Keratinocyte (primary cell): ENCODE measurements around the gene TSPEAR. TPM values are rescaled to one million over a fixed set of nuclear protein-coding genes. Genes with fewer than 3 reads are reported as not detected.
"Not testable (repeated sequence)": the region's sequence is repeated elsewhere in the genome, so short reads cannot be mapped to it uniquely, and the experiment has no call there.

Experiments
- DNase-seq: peaks from one replicate; pipeline ENCODE4 v3.0.0-alpha.2; 2011; ENCODE audit warnings: low read depth, missing footprints, low spot score
- FAIRE-seq: peaks from 2 replicates; lab custom pipeline; 2011; peaks lifted over from hg19 to GRCh38; lab: Jason Lieb, UNC
- H2AFZ ChIP-seq: 2 replicates; pipeline ENCODE4 v1.6.0; 2012; ENCODE audit warnings: low read length, control low read depth, inconsistent platforms; ENCODE audit not compliant: control insufficient read depth
- H3K27ac ChIP-seq: 2 replicates; pipeline ENCODE4 v1.5.1; 2011; ENCODE audit warnings: low read length; ENCODE audit not compliant: control insufficient read depth, insufficient read depth
- H3K27me3 ChIP-seq: 3 replicates; pipeline ENCODE4 v1.6.0; 2011; ENCODE audit warnings: low read length; ENCODE audit not compliant: control insufficient read depth, insufficient read depth; ENCODE audit errors: extremely low read depth
- H3K36me3 ChIP-seq, 2 experiments: 2 replicates in 1 of 2; 3 replicates in 1 of 2; pipeline ENCODE4 v1.5.1; 2011; ENCODE audit warnings: low read length in 2 of 2, mild to moderate bottlenecking in 1 of 2; ENCODE audit not compliant: control insufficient read depth in 2 of 2, insufficient read depth in 2 of 2; ENCODE audit errors: extremely low read depth in 1 of 2
- H3K4me1 ChIP-seq: 3 replicates; pipeline ENCODE4 v1.5.1; 2011; ENCODE audit warnings: low read length; ENCODE audit not compliant: control insufficient read depth, insufficient read depth; ENCODE audit errors: extremely low read depth
- H3K4me2 ChIP-seq: 3 replicates; pipeline ENCODE4 v1.6.0; 2011; ENCODE audit warnings: low read depth, low read length; ENCODE audit not compliant: control insufficient read depth, insufficient read depth; ENCODE audit errors: extremely low read depth
- H3K4me3 ChIP-seq, 3 experiments: fragments of 200-600 bp in 1 of 3; sonication (generic) in 1 of 3; 2 replicates in 2 of 3; 3 replicates in 1 of 3; pipeline ENCODE4 v1.5.1; 2011 to 2016; ENCODE audit warnings: low read length in 3 of 3, mild to moderate bottlenecking in 3 of 3, control low read depth in 2 of 3, inconsistent platforms in 1 of 3, low read depth in 1 of 3, mixed read lengths in 1 of 3, mixed run types in 1 of 3, moderate library complexity in 1 of 3; ENCODE audit not compliant: control insufficient read depth in 2 of 3, insufficient read depth in 2 of 3; ENCODE audit errors: extremely low read depth in 1 of 3
- H3K79me2 ChIP-seq: 2 replicates; pipeline ENCODE4 v1.6.0; 2012; ENCODE audit warnings: low read length; ENCODE audit not compliant: control insufficient read depth, insufficient read depth
- H3K9ac ChIP-seq: 3 replicates; pipeline ENCODE4 v1.6.0; 2011; ENCODE audit warnings: low read length; ENCODE audit not compliant: control insufficient read depth, insufficient read depth; ENCODE audit errors: extremely low read depth
- H3K9me1 ChIP-seq: 3 replicates; pipeline ENCODE4 v1.6.0; 2011; ENCODE audit warnings: low read length; ENCODE audit not compliant: control insufficient read depth, insufficient read depth; ENCODE audit errors: extremely low read depth
- H3K9me3 ChIP-seq: 2 replicates; pipeline ENCODE4 v1.5.1; 2012; ENCODE audit warnings: low read depth, low read length; ENCODE audit not compliant: control insufficient read depth
- H4K20me1 ChIP-seq: 3 replicates; pipeline ENCODE4 v1.6.0; 2011; ENCODE audit warnings: low read length; ENCODE audit not compliant: control insufficient read depth, insufficient read depth; ENCODE audit errors: extremely low read depth
- EZH2 ChIP-seq: IDR thresholded peaks from one replicate; pipeline ENCODE4 v1.6.1; 2012; ENCODE audit warnings: inconsistent platforms, mild to moderate bottlenecking, low read length, moderate library complexity
- dilution Hi-C: fragments of 300-500 bp; cut with MboI; formaldehyde crosslinking; loops from one replicate; pipeline ENCODE4 v1.7.0; 2020; ENCODE audit warnings: low sequenced_read_pairs; ENCODE audit not compliant: extremely low pct_ligation_motif_present
- polyA plus RNA-seq, 5 experiments: library from polyadenylated mRNA; depleted of rRNA in 3 of 5; stranded (reverse) in 3 of 5; stranded (forward) in 1 of 5; unstranded in 1 of 5; fragments of >200 nt; gene quantifications; 1 replicate in 1 of 5; 2 replicates in 3 of 5; 3 replicates in 1 of 5; pipeline versions ENCODE4 v1.2.1 to v1.2.3, GENCODE V29; 2011 to 2012; ENCODE audit warnings: missing spikeins in 2 of 5, low read depth in 1 of 5, low replicate concordance in 1 of 5
- TF ChIP-seq, protein P1 (sequence below), 3 experiments: IDR thresholded peaks in 1 of 3; conservative IDR thresholded peaks in 1 of 3; optimal IDR thresholded peaks in 1 of 3; 2 replicates in 2 of 3; 3 replicates in 1 of 3; pipeline versions ENCODE3 to v1.5.1; 2011; ENCODE audit warnings: low read length in 3 of 3, mild to moderate bottlenecking in 3 of 3, moderate library complexity in 2 of 3, control low read depth in 1 of 3, inconsistent platforms in 1 of 3; ENCODE audit not compliant: insufficient read depth in 2 of 3; ENCODE audit errors: extremely low read depth in 1 of 3

Gene TSPEAR
- polyA plus RNA-seq, 1 donor (not counting 4 experiments of a cell fraction or from before 2014, with no cell fraction given) = 0.12 TPM

DNA sequence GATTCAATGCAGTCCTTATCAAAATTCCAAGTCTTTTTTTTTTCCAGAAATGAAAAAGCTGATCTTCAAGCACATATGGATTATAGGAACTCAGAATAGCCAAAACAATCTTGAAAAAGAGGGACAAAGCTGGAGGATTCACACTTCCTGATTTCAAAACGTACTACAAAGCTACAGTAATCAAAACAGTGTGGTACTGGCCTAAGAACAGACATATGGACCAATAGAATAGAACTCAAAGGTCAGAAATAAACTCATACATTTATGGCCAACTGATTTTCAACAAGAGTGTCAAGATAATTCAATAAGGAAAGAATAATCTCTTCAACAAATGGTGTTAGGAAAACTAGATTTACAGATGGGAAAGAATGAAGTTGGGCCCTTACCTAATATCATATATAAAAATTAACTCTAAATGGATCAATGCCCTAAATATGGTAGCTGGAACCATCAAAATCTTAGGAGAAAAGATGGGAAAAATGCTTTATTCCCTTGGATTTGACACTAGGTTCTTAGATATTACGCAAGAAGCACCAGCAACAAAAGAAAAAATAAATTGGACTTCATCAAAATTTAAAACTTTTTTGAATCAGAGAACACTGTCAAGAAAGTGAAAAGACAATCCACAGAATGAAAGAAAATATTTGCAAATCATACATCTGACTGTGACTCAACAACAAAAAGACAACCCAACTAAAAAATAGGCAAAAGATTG is 18.4 kb downstream of the TSPEAR start:
- no peak overlapping the region for H3K9ac ChIP-seq
- no peaks in the 10 kb centered on the region for H3K79me2 ChIP-seq
- H2AFZ ChIP-seq = no peak overlapping the region
- FAIRE-seq (no peak), DNase-seq (no peak)
- no peak overlapping the region for H3K4me2 ChIP-seq
- dilution Hi-C loops = no loop called here
- H3K27ac ChIP-seq = no peak overlapping the region
- H3K36me3 ChIP-seq = no peaks in the 10 kb centered on the region
- H3K9me1 ChIP-seq = no peaks in the 10 kb centered on the region
- H4K20me1 ChIP-seq = no peaks in the 10 kb centered on the region
- TF ChIP-seq, protein P1, sequence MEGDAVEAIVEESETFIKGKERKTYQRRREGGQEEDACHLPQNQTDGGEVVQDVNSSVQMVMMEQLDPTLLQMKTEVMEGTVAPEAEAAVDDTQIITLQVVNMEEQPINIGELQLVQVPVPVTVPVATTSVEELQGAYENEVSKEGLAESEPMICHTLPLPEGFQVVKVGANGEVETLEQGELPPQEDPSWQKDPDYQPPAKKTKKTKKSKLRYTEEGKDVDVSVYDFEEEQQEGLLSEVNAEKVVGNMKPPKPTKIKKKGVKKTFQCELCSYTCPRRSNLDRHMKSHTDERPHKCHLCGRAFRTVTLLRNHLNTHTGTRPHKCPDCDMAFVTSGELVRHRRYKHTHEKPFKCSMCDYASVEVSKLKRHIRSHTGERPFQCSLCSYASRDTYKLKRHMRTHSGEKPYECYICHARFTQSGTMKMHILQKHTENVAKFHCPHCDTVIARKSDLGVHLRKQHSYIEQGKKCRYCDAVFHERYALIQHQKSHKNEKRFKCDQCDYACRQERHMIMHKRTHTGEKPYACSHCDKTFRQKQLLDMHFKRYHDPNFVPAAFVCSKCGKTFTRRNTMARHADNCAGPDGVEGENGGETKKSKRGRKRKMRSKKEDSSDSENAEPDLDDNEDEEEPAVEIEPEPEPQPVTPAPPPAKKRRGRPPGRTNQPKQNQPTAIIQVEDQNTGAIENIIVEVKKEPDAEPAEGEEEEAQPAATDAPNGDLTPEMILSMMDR (optimal IDR thresholded peaks at IDR 0.05 in 1 of 3, IDR thresholded peaks at IDR 0.05 in 1 of 3, conservative IDR thresholded peaks at IDR 0.05 in 1 of 3; ENCODE audit: extremely low read depth in 1 of 3, insufficient read depth in 2 of 3, low read length in 3 of 3) = no peak
- TF ChIP-seq EZH2 = no peak
- H3K4me3 ChIP-seq = no peak overlapping the region
- H3K27me3 ChIP-seq = peaks cover 4% of the 10 kb centered on the region
- no peaks in the 10 kb centered on the region for H3K4me1 ChIP-seq
- no peaks in the 10 kb centered on the region for H3K9me3 ChIP-seq

DNA sequence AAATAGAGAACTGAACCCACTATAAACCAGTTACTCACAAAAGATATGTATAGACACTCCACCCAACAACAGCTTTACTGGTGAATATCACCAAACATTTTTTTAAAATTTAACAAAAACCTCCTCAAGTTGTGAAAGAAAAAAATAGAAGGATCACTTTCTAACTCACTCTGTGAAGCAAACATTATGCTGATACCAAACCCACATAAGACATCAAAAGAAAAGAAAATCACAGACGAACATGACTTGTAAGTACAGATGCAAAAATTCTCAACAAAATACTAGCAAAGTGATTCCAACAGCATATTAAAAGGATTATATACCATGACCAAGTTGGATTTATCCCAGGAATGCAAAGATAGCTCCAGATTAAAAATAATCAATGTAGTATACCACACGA is 19.7 kb downstream of the TSPEAR start:
- Histone ChIP-seq H2AFZ (no peak overlapping the region), H3K4me1 (no peaks in the 10 kb centered on the region), H3K27ac (no peak overlapping the region), H3K4me2 (no peak overlapping the region), H3K4me3 (no peak overlapping the region), H3K27me3 (no peaks in the 10 kb centered on the region), H3K9me1 (no peaks in the 10 kb centered on the region), H3K9me3 (no peaks in the 10 kb centered on the region), H3K79me2 (no peaks in the 10 kb centered on the region), H3K36me3 (no peaks in the 10 kb centered on the region), H4K20me1 (no peaks in the 10 kb centered on the region), H3K9ac (no peak overlapping the region)
- TF ChIP-seq EZH2 = no peak
- TF ChIP-seq, protein P1 (optimal IDR thresholded peaks at IDR 0.05 in 1 of 3, IDR thresholded peaks at IDR 0.05 in 1 of 3, conservative IDR thresholded peaks at IDR 0.05 in 1 of 3; ENCODE audit: extremely low read depth in 1 of 3, insufficient read depth in 2 of 3, low read length in 3 of 3) = no peak
- dilution Hi-C loops = no loop called here
- DNase-seq (no peak), FAIRE-seq (no peak)

DNA sequence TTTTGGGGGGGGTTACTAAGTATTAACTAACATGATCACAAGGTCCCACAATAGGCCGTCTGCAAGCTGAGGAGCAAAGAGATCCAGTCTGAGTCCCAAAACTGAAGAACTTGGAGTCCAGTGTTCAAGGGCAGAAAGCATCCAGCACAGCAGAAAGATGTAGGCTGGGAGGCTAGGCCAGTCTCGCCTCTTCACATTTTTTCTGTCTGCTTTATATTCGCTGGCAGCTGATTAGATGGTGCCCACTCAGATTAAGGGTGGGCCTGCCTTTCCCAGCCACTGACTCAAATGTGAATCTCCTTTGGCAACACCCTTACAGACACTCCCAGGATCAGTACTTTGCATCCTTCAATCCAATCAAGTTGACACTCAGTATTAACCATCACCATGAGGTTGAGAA is 21.6 kb downstream of the TSPEAR start:
- DNase-seq, dilution Hi-C loops, H3K9me1 ChIP-seq, H4K20me1 ChIP-seq, H3K4me2 ChIP-seq, H3K4me3 ChIP-seq, H3K79me2 ChIP-seq, H3K9ac ChIP-seq, H3K4me1 ChIP-seq, H3K9me3 ChIP-seq, H2AFZ ChIP-seq, H3K36me3 ChIP-seq, H3K27ac ChIP-seq, H3K27me3 ChIP-seq, FAIRE-seq: not testable (repeated sequence)
